ENCODE measurements around the gene ME1. TPM values are rescaled to one million over a fixed set of nuclear protein-coding genes. Genes with fewer than 3 reads are reported as not detected.

ME1 gene
- total RNA-seq, 1 experiment from 2014 or later, result 5.3 TPM

DNA sequence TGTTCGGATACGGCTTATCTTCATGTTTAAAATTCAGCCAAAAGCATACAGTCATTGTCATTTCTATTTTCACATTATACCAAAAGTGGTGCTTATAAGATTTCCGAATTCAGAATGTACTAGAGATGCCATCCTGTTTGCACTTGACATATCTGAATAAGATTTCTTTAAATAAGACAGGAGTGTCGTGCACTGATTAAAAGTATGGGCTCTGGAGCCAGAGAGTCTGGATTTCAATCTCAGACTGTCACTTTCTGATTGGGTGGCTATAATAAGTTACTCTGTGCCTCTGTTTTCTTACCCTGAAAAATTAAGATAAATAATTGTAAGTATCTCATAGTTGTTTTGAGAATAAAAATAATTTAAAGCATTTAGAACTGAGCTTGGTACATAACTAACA is 144.9 kb downstream of the ME1 start:
- DNase-seq (ENCODE audit: low spot score) (no peak), ATAC-seq (no peak)
- ChIA-PET POLR2A (no interaction called here), CTCF (no interaction called here)
- Mint-ChIP-seq H3K4me1 (no peaks in the 10 kb centered on the region), H3K4me3 (no peak overlapping the region), H3K27ac (no peak overlapping the region), H3K27me3 (ENCODE audit: low read depth) (no peaks in the 10 kb centered on the region), H3K9me3 (no peaks in the 10 kb centered on the region), H3K36me3 (no peaks in the 10 kb centered on the region)
- no peak for TF ChIP-seq CREM (CRISPR knock-in tag; IDR thresholded peaks at IDR 0.05)
- TF ChIP-seq, protein P1, sequence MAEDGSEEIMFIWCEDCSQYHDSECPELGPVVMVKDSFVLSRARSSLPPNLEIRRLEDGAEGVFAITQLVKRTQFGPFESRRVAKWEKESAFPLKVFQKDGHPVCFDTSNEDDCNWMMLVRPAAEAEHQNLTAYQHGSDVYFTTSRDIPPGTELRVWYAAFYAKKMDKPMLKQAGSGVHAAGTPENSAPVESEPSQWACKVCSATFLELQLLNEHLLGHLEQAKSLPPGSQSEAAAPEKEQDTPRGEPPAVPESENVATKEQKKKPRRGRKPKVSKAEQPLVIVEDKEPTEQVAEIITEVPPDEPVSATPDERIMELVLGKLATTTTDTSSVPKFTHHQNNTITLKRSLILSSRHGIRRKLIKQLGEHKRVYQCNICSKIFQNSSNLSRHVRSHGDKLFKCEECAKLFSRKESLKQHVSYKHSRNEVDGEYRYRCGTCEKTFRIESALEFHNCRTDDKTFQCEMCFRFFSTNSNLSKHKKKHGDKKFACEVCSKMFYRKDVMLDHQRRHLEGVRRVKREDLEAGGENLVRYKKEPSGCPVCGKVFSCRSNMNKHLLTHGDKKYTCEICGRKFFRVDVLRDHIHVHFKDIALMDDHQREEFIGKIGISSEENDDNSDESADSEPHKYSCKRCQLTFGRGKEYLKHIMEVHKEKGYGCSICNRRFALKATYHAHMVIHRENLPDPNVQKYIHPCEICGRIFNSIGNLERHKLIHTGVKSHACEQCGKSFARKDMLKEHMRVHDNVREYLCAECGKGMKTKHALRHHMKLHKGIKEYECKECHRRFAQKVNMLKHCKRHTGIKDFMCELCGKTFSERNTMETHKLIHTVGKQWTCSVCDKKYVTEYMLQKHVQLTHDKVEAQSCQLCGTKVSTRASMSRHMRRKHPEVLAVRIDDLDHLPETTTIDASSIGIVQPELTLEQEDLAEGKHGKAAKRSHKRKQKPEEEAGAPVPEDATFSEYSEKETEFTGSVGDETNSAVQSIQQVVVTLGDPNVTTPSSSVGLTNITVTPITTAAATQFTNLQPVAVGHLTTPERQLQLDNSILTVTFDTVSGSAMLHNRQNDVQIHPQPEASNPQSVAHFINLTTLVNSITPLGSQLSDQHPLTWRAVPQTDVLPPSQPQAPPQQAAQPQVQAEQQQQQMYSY (CRISPR knock-in tag; IDR thresholded peaks at IDR 0.05), result no peak
- TF ChIP-seq NR1H2 (CRISPR knock-in tag; IDR thresholded peaks at IDR 0.05), result no peak
- TF ChIP-seq MXD4 (CRISPR knock-in tag; IDR thresholded peaks at IDR 0.05; ENCODE audit: borderline replicate concordance), result no peak
- no peak for TF ChIP-seq OVOL2 (CRISPR knock-in tag; IDR thresholded peaks at IDR 0.05; ENCODE audit: borderline replicate concordance)
- TF ChIP-seq ERG (CRISPR knock-in tag; IDR thresholded peaks at IDR 0.05), result no peak
- TF ChIP-seq, protein P2, sequence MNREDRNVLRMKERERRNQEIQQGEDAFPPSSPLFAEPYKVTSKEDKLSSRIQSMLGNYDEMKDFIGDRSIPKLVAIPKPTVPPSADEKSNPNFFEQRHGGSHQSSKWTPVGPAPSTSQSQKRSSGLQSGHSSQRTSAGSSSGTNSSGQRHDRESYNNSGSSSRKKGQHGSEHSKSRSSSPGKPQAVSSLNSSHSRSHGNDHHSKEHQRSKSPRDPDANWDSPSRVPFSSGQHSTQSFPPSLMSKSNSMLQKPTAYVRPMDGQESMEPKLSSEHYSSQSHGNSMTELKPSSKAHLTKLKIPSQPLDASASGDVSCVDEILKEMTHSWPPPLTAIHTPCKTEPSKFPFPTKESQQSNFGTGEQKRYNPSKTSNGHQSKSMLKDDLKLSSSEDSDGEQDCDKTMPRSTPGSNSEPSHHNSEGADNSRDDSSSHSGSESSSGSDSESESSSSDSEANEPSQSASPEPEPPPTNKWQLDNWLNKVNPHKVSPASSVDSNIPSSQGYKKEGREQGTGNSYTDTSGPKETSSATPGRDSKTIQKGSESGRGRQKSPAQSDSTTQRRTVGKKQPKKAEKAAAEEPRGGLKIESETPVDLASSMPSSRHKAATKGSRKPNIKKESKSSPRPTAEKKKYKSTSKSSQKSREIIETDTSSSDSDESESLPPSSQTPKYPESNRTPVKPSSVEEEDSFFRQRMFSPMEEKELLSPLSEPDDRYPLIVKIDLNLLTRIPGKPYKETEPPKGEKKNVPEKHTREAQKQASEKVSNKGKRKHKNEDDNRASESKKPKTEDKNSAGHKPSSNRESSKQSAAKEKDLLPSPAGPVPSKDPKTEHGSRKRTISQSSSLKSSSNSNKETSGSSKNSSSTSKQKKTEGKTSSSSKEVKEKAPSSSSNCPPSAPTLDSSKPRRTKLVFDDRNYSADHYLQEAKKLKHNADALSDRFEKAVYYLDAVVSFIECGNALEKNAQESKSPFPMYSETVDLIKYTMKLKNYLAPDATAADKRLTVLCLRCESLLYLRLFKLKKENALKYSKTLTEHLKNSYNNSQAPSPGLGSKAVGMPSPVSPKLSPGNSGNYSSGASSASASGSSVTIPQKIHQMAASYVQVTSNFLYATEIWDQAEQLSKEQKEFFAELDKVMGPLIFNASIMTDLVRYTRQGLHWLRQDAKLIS (CRISPR knock-in tag; IDR thresholded peaks at IDR 0.05; ENCODE audit: borderline replicate concordance), result no peak
- no peak for TF ChIP-seq ZNF425 (CRISPR knock-in tag; conservative IDR thresholded peaks at IDR 0.05)
- TF ChIP-seq, protein P3, sequence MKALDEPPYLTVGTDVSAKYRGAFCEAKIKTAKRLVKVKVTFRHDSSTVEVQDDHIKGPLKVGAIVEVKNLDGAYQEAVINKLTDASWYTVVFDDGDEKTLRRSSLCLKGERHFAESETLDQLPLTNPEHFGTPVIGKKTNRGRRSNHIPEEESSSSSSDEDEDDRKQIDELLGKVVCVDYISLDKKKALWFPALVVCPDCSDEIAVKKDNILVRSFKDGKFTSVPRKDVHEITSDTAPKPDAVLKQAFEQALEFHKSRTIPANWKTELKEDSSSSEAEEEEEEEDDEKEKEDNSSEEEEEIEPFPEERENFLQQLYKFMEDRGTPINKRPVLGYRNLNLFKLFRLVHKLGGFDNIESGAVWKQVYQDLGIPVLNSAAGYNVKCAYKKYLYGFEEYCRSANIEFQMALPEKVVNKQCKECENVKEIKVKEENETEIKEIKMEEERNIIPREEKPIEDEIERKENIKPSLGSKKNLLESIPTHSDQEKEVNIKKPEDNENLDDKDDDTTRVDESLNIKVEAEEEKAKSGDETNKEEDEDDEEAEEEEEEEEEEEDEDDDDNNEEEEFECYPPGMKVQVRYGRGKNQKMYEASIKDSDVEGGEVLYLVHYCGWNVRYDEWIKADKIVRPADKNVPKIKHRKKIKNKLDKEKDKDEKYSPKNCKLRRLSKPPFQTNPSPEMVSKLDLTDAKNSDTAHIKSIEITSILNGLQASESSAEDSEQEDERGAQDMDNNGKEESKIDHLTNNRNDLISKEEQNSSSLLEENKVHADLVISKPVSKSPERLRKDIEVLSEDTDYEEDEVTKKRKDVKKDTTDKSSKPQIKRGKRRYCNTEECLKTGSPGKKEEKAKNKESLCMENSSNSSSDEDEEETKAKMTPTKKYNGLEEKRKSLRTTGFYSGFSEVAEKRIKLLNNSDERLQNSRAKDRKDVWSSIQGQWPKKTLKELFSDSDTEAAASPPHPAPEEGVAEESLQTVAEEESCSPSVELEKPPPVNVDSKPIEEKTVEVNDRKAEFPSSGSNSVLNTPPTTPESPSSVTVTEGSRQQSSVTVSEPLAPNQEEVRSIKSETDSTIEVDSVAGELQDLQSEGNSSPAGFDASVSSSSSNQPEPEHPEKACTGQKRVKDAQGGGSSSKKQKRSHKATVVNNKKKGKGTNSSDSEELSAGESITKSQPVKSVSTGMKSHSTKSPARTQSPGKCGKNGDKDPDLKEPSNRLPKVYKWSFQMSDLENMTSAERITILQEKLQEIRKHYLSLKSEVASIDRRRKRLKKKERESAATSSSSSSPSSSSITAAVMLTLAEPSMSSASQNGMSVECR (CRISPR knock-in tag; IDR thresholded peaks at IDR 0.05; ENCODE audit: borderline replicate concordance), result no peak
- no peak for TF ChIP-seq CBFB (CRISPR knock-in tag; IDR thresholded peaks at IDR 0.05; ENCODE audit: low read depth)
- TF ChIP-seq, protein P4, sequence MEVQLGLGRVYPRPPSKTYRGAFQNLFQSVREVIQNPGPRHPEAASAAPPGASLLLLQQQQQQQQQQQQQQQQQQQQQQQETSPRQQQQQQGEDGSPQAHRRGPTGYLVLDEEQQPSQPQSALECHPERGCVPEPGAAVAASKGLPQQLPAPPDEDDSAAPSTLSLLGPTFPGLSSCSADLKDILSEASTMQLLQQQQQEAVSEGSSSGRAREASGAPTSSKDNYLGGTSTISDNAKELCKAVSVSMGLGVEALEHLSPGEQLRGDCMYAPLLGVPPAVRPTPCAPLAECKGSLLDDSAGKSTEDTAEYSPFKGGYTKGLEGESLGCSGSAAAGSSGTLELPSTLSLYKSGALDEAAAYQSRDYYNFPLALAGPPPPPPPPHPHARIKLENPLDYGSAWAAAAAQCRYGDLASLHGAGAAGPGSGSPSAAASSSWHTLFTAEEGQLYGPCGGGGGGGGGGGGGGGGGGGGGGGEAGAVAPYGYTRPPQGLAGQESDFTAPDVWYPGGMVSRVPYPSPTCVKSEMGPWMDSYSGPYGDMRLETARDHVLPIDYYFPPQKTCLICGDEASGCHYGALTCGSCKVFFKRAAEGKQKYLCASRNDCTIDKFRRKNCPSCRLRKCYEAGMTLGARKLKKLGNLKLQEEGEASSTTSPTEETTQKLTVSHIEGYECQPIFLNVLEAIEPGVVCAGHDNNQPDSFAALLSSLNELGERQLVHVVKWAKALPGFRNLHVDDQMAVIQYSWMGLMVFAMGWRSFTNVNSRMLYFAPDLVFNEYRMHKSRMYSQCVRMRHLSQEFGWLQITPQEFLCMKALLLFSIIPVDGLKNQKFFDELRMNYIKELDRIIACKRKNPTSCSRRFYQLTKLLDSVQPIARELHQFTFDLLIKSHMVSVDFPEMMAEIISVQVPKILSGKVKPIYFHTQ (CRISPR knock-in tag; IDR thresholded peaks at IDR 0.05), result no peak
- no peak for TF ChIP-seq HMGA2 (CRISPR knock-in tag; IDR thresholded peaks at IDR 0.05)
- TF ChIP-seq SP1 (CRISPR knock-in tag; conservative IDR thresholded peaks at IDR 0.05), result no peak
- no peak for TF ChIP-seq ELF4 (CRISPR knock-in tag; IDR thresholded peaks at IDR 0.05; ENCODE audit: low read depth)
- TF ChIP-seq, protein P5, sequence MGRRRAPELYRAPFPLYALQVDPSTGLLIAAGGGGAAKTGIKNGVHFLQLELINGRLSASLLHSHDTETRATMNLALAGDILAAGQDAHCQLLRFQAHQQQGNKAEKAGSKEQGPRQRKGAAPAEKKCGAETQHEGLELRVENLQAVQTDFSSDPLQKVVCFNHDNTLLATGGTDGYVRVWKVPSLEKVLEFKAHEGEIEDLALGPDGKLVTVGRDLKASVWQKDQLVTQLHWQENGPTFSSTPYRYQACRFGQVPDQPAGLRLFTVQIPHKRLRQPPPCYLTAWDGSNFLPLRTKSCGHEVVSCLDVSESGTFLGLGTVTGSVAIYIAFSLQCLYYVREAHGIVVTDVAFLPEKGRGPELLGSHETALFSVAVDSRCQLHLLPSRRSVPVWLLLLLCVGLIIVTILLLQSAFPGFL (CRISPR knock-in tag; IDR thresholded peaks at IDR 0.05; ENCODE audit: borderline replicate concordance), result no peak
- TF ChIP-seq JUN (CRISPR knock-in tag; IDR thresholded peaks at IDR 0.05), result no peak
